ENCODE results near the gene MRPS31.
"Not testable (repeated sequence)": the region's sequence is repeated elsewhere in the genome, so short reads cannot be mapped to it uniquely, and the experiment has no call there.

Gene MRPS31

GRCh38 chr13:40756042-40756441 is 14.9 kb downstream of the MRPS31 start:
- DNase-seq, result no peak

GRCh38 chr13:40755082-40755700 is 15.8 kb downstream of the MRPS31 start:
- no peak for DNase-seq

DNA sequence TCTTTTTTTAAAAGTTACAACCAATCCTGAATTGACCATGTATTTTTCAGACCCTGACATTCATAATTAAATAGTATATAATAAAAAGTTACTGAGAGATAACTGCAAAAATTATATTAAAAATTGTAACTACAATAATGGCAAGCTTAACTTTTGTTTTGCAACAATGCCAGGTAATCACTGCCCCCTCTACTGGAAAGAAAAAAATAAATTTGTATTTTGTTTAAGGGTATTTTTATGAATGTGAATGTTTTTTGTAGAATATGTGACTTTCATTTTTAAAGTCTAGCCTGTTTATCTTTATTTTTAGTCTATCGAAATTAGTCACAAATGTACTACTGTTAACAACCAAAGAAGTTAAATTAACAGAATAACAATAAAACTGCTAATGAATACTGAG is 21.7 kb downstream of the MRPS31 start:
- no peak for DNase-seq

- DNase-seq, result not testable (repeated sequence)
These were observed 35.8 kb downstream of the MRPS31 start for GRCh38 chr13:40735232-40735548.

- peak; percentile 14 for DNase-seq
These were observed 36.3 kb downstream of the MRPS31 start for GRCh38 chr13:40734536-40735231.

GRCh38 chr13:40732658-40733057 is 38.3 kb downstream of the MRPS31 start:
- DNase-seq, result no peak

DNA sequence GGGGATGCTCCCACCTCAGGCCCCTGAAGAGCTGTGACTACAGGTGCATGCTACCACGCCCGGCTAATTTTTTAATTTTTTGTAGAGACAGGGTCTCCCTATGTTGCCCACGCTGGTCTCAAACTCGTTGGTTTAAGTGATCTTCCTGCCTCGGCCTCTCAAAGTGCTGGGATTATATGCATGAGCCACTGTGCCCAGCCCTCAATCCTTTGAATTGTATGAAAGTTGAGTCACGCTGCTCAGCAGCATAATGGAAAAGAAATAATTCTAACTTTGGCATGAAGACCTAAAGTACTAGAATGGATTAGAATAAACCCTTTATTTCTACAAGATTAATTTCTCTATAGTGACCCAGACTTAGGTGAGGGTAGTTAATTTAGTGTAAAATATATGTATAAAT is 42.4 kb downstream of the MRPS31 start:
- no peak for DNase-seq

DNA sequence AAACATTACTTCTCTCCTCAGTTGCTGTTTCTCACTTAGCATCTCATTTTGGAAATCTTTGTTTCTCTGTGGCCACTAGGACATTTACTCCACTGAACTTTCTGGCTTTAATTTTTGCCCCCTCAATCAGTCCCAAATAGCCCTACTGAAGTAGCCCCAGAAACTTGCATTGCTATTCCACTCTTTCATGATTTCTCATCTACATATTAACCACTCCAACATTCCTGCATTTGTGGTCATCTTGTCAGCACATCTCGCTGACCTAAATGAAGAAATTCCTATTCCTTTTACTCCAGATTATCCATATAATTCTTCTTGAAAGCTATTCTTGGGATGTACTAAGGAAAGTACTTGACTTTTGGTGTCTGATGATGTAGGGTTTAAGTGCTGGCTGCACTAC is 56.6 kb downstream of the MRPS31 start:
- DNase-seq, result not testable (repeated sequence)

GRCh38 chr13:40706439-40706838 is 64.6 kb downstream of the MRPS31 start:
- DNase-seq, result no peak

- DNase-seq, result no peak
These were observed 73.3 kb downstream of the MRPS31 start for GRCh38 chr13:40697711-40698110.

GRCh38 chr13:40694426-40694825 is 76.6 kb downstream of the MRPS31 start:
- no peak for DNase-seq

DNA sequence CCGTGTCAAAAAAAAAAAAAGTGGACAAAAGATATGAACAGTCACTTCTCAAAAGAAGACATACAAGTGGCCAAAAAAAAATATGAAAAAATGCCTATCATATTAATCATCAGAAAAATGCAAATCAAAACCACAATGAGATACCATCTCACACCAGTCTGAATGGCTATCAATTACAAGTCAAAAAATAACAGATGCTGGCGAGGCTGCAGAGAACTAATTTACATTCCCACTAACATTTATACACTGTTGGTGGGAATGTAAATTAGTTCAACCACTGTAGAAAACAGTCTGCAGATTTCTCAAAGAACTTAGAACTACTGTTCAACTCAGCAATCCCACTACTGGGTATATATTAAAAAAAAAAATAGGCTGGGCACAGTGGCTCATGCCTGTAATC is 78.0 kb downstream of the MRPS31 start:
- no peak for DNase-seq

GRCh38 chr13:40688781-40689180 is 82.2 kb downstream of the MRPS31 start:
- no peak for DNase-seq

DNA sequence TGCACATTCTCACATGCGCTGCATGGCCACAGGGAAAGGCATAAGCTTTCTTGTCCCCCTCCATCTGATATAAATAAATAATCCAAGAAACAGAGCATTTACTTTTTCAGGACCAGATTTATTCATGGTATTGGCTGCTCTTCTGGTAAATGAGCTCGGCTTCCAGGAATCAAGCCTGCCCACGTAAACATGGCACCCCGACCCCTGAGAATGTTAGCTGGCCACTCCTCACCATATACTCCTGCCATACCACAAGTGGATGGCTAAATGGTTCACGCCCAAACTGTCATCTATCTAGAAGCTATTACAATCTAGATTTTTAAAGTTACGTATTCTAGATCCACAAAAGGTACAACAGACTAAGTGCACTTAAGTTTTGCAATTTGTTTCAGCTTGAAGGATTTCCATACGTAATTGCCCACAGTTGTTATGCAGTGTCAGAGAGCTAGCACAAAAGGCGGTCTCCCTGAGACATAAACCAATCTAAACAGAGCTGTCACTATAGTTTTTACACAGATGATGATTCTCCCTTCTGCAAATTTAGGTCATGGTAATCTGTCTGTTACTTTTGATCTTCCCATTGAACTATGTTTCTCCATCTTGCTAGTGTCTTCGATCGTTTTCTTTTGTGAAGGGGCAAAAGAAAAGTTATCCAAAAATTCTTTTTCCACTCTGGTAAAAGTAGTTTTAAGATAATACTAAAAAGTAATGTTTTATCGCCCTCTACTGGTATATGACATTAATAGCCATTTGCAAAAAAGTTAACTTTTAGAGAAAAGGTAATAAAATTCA is 88.3 kb downstream of the MRPS31 start:
- DNase-seq, result peak; percentile 53

- DNase-seq, result peak; percentile 10
These were observed 89.4 kb downstream of the MRPS31 start for GRCh38 chr13:40681341-40682146.

- no peak for DNase-seq
These were observed 90.2 kb downstream of the MRPS31 start for GRCh38 chr13:40680659-40681323.

GRCh38 chr13:40679480-40679985 is 91.5 kb downstream of the MRPS31 start:
- no peak for DNase-seq

Measured in DMS79 treated with DMSO at 0.1 percent for 48 hours (cell line).